Measurements from ENCODE around the gene MIPOL1.
"Not testable (repeated sequence)": the region's sequence is repeated elsewhere in the genome, so short reads cannot be mapped to it uniquely, and the experiment has no call there.

The MIPOL1 gene

GRCh38 chr14:37187294-37187693 is 10.4 kb upstream of the MIPOL1 start:
- no peak for DNase-seq (ENCODE audit: low spot score)

DNA sequence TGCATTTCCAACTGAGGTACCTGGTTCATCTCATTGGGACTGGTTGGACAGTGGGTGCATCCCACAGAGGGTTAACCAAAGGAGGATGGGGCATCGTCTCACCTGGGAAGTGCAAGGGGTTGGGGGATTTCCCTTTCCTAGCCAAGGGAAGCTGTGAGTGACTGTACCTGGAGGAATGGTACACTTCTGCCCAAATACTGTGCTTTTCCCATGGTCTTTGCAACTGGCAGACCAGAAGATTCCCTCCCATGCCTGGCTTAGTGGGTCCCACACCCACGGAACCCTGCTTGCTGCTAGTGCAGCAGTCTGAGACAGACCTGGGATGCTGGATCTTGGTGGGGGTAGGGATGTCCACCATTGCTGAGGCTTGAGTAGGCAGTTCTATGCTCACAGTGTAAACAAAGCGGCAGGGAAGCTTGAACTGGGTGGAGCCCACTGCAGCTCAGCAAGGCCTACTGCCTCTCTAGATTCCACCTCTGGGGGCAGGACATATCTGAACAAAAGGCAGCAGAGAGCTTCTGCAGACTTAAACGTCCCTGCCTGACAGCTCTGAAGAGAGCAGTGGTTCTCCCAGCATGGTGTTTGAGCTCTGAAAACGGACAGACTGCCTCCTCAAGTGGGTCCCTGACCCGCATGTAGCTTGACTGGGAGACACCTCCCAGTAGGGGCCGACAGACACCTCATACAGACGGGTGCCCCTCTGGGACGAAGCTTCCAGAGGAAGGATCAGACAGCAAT is 9.7 kb upstream of the MIPOL1 start:
- not testable (repeated sequence) for DNase-seq (ENCODE audit: low spot score)

GRCh38 chr14:37189733-37190132 is 8.0 kb upstream of the MIPOL1 start:
- not testable (repeated sequence) for DNase-seq (ENCODE audit: low spot score)

GRCh38 chr14:37194698-37195097 is 3.0 kb upstream of the MIPOL1 start:
- DNase-seq (ENCODE audit: low spot score), result no peak

DNA sequence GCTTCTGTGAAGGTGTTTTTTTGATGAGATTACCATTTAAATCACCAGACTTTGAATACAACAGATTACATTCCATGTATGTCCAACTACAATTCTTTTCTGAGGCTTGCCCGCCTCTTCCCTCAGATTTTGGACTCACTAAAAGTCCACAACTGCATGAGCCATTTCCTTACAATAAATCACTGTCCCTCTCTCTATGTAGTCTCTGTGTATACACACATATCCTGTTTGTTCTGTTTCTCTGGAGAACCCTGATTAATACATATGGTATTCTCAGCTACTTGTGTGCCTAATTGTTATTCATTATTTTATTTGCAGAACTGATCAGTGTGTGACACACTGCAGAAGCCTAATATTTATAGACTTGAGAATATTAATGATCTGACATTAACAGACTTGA is 2.4 kb upstream of the MIPOL1 start:
- peak; percentile 14 for DNase-seq (ENCODE audit: low spot score)

- DNase-seq (ENCODE audit: low spot score), result no peak
These were observed 925 bp upstream of the MIPOL1 start for GRCh38 chr14:37196604-37197420.

- DNase-seq (ENCODE audit: low spot score), result no peak
These were observed 499 bp downstream of the MIPOL1 start for GRCh38 chr14:37198273-37198598.

DNA sequence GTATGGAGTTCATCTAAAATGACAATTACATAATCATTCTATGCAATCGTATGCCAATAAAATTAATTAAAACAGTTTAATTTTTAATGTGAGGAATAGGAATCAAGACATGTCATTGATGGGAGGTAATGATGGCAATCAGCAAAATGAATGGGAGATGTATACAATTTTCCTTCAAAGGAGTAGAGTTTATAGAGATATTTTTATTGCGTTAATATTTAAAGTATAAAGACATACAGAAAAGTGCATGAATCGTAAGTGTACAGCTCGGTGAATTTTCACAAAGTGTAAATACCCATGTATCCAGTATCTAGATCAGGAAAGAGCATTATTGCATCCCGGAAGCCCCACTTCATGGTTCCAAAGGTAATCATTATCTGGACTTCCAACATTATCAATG is 1.2 kb downstream of the MIPOL1 start:
- DNase-seq (ENCODE audit: low spot score), result no peak

DNA sequence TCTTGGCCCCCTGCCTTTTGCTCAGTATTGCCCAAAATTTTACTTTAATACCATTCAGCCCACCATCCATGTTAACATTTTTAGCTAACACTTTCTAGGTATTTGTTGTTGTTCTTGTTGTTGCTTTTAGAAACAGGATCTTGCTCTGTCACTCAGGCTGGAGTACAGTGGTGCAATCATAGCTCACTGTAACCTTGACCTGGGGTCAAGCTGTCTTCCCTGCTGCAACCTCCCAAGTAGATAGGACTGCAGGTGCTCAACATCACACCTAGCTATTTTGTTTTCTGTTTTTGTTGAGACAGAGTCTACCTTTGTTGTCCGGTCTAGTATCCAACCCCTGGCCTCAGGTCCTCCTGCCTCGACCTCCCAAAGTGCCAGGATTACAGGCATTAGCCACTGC is 4.0 kb downstream of the MIPOL1 start:
- DNase-seq (ENCODE audit: low spot score), result no peak

- DNase-seq (ENCODE audit: low spot score), result no peak
These were observed 4.5 kb downstream of the MIPOL1 start for GRCh38 chr14:37202265-37202664.

DNA sequence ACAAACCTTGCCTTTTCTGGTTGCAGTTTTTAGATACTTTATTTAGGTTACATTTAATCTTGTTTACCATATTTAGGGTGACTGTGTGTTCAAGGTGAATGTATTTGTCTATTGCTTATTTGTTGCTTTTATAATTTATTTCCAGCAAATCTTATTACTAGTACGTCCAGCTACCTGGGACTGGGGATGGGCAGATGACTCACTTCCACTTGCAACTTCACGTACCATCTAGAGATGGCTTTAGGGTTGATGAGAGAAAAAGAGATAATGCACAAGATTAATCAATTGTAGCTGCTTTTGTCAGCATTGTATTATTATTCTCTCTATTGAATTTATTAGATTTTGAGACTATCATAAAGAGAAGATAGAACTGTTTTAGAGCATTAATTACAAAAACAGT is 5.1 kb downstream of the MIPOL1 start:
- DNase-seq (ENCODE audit: low spot score), result no peak

- DNase-seq (ENCODE audit: low spot score), result no peak
These were observed 5.7 kb downstream of the MIPOL1 start for GRCh38 chr14:37203423-37203822.

DNA sequence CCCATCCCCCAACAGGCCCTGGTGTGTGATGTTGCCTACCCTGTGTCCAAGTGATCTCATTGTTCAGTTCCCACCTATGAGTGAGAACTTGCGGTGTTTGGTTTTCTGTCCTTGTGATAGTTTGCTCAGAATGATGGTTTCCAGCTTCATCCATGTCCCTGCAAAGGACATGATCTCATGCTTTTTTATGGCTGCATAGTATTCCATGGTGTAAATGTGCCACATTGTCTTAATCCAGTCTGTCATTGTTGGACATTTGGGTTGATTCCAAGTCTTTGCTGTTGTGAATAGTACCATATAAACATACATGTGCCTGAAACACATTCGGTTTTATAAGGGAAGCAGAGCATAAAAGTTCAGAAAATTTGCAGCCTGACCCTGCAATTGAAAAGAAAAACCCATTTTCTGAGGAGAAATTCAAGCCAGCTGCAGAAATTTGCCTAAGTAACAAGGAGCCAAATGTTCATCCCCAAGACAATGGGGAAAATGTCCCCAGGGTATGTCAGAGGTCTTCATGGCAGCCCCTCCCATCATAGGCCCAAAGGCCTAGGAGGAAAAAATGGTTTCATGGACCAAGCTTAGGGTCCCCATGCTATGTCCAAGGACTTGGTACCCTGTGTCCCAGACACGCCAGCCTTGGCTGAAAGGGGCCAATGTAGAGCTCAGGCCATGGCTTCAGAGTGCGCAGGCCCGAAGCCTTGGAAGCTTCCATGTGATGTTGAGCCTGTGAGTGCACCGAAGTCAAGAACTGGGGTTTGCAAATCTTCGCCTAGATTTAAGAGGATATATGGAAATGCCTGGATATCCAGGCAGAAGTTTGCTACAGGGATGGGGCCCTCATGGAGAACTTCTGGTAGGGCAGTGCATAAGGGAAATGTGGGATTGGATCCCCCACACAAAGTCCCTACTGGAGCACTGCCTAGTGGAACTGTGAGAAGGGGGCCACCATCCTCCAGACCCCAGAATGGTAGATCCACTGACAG is 8.2 kb downstream of the MIPOL1 start:
- not testable (repeated sequence) for DNase-seq (ENCODE audit: low spot score)

GRCh38 chr14:37209617-37210016 is 11.9 kb downstream of the MIPOL1 start:
- not testable (repeated sequence) for DNase-seq (ENCODE audit: low spot score)

DNA sequence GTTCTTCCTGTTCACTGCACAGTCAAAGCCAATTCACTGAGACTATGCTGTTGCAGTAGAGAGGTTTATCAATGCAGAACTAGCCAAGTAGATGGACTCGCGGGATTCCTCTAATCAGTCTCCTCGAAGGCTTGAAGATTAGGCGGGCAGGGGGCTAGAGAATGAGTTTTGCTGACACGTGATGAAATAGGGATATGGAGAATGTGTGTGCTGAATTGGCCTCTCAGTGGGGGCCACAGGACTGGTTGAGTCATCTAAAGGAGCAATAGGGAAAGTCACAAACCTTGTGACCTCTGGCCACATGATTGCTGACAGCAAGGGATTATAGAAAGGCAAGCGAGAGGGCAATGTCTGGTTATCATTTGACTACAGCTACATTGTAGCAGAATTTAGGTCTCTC is 12.7 kb downstream of the MIPOL1 start:
- no peak for DNase-seq (ENCODE audit: low spot score)

DNA sequence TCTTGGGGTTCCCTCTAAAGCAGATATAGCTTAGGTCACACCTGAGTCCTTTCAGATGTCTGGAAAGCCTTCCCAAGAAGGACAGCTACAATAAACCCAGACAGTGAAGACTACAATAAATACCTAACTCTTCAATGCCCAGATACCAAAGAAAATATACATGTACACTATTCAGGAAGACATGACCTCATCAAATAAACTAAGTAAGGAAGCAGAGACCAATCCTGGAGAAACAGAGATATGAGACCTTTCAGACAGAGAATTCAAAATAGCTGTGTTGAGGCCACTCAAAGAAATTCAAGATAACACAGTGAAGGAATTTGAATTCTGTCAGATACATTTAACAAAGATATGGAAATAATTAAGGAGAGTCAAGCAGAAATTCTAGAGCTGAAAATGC is 15.3 kb downstream of the MIPOL1 start:
- no peak for DNase-seq (ENCODE audit: low spot score)

GRCh38 chr14:37215345-37215744 is 17.6 kb downstream of the MIPOL1 start:
- DNase-seq (ENCODE audit: low spot score), result no peak

GRCh38 chr14:37221073-37221472 is 23.3 kb downstream of the MIPOL1 start:
- no peak for DNase-seq (ENCODE audit: low spot score)

DNA sequence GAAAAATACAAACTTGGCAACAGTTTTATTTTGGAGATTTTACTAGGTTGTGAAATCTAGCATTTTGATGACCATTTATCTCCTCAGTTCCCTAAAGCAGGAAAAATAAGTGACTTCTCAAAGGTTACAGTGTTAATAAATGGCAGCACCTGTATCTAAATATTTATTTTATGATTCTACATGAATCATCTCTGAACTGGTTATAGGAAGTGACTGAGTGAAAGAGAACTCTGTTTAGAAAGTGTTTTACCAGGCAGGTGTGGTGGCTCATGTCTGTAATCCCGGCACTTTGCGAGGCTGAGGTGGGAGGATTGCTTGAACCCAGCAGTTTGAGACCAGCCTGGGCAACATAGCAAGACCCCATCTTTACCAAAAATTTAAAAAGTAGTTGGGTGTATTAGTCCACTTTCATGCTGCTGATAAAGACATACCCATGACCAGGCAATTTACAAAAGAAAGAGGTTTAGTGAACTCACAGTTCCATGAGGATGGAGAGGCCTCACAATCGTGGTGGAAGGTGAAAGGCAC is 26.3 kb downstream of the MIPOL1 start:
- DNase-seq (ENCODE audit: low spot score), result no peak

- DNase-seq (ENCODE audit: low spot score), result not testable (repeated sequence)
These were observed 27.9 kb downstream of the MIPOL1 start for GRCh38 chr14:37225668-37226067.

DNA sequence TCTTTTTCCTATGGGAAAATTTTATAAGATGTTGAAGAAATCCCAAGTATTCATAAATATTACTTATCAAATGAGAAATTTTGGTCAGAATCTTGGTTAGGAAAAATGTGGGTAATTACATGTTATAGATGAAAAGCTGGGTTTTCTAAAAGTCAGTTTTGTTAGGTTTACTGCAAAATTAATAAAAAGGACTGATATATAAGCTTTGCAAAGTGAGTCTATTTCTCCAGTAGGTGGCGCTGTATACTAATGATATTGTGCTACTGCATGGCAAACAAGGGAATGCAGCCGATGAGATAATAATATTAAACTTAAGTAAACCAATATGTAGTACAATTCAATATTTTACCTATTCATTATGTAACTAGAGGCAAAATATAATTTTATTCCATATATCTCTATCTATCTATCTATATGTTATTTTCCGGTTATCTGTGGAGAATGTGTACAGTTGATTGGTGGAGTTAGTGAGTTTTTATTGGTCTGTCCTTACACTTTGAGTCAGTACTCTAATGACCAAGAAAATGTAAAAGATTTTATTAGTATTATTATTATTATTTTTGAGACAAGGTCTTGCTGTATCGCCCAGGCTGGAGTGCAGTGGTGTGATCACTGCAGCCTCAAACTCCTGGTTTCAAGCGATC is 32.9 kb downstream of the MIPOL1 start:
- peak; percentile 19 for DNase-seq (ENCODE audit: low spot score)

All from hepatic stellate cell (primary cell).